Measurements from ENCODE around the gene CRIP1.

CRIP1 gene

DNA sequence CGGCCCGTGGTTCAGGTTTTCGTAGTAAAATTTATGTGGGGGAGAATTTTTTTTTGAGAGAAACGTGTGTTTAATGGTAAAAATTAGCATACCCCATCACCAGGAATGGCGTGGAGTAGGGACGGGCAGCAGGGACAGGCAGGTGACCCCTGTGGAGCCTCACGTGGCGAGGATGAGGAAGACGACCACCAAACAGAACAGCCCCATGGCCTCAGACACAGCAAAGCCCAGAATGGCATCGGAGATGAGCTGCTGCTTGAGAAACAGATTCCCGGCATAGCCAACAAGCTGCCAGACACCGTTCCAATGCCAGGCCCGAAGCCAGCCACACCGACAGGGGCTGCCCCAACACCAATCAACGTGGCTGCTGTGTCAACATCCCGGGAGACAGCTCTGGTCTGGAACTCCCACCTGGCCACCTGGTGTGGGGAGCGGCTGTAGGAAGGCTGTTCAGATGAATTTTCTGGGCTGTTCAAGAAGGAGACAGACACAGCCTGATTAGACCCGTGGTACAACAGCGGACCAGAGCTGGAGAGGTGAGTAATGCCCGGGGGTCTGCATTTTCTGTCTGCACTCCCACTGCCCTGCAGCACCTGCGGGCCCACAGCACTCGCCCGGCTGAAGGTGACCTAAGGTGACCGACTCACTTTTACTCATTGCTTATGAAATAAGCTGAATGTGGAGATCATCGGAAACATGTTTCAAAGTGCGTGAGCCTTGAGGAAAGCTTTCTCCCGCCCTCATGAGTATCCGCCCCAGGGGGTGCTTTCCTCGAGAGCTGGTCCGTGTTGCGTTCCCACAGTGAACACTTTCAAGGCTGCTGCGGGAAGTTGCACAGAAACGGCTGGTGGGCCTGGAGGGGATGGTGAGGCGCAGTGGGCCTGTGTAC lies 50.2 kb downstream of the CRIP1 start:
- DNase-seq = no peak

DNA sequence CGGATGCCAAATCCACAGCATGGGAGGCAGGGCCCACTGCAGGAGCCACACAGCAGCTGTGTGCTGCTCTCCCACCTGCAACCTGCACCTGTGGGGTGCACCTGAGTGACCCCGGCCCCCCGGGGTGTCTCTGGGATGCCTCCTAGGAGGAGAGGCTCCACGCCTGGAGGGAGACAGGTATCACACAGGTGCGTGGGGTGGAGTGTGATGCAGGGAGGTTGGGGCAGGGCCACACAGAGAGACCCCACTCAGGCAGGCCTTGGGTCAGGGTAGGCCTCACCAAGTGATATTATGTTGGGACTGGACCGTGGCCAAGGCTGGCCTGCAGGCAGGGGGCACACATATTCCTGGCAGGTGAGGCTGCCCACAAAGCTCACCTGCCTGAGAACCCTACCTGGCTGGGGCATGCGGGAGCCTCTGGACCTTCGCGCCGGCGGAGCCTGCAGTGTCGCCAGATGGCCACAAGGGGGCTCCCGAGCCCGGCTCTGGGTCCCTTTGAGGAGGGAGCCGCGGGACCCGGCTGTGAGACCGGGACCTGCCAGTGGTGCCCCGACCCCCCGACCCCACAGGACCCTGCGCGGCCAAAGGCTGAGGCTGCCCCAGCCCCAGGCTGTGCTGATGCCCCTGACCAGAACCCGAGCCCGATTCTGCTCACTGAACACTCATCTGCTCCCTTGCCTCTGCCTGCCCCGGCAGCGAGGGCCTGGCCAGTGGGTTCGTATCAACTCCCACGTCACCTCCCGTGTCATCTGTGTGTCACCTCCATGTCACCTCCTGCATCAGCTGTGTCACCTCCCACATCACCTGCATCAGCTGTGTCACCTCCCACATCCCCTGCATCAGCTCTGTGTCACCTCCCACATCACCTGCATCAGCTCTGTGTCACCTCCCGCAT lies 51.1 kb downstream of the CRIP1 start:
- DNase-seq = peak; percentile 57

All from NCI-H1694 treated with DMSO at 0.1 percent for 48 hours (cell line).